Adrenal gland (tissue), 12 donors: ENCODE results near the gene SLC25A1. TPM values are rescaled to one million over a fixed set of nuclear protein-coding genes. Genes with fewer than 3 reads are reported as not detected.
A peak's percentile ranks its signal among the peaks of the same experiment; 100 is the strongest.

ENCODE experiments used
- DNase-seq, 7 donors: peaks; one replicate each; pipeline ENCODE4 v3.0.0-alpha.2; 2019 to 2020
- H3K27ac ChIP-seq, 5 donors: fragments of 200-600 bp; sonication (generic) in 4 of 5; 1 replicate in 3 of 5; 2 replicates in 2 of 5; pipeline versions ENCODE4 v1.5.1 to v1.8.0; 2016 to 2020; ENCODE audit warnings: mild to moderate bottlenecking in 1 of 5
- H3K27me3 ChIP-seq: fragments of 200-600 bp; 2 replicates; pipeline ENCODE4 v1.8.0; 2021
- H3K36me3 ChIP-seq, 2 donors: fragments of 200-600 bp; replicated peaks in 1 of 2; 1 replicate in 1 of 2; 2 replicates in 1 of 2; pipeline versions ENCODE4 v1.5.1 to v1.8.0; 2018 to 2022
- H3K4me1 ChIP-seq, 2 donors: fragments of 200-600 bp; replicated peaks in 1 of 2; 1 replicate in 1 of 2; 2 replicates in 1 of 2; pipeline versions ENCODE4 v1.5.1 to v1.8.0; 2018 to 2021
- H3K4me3 ChIP-seq, 4 donors: fragments of 200-600 bp; sonication (generic) in 3 of 4; one replicate each; pipeline ENCODE4 v1.5.1; 2016 to 2018
- H3K9me3 ChIP-seq, 3 donors: fragments of 200-600 bp; sonication (generic) in 1 of 3; replicated peaks in 1 of 3; 1 replicate in 2 of 3; 2 replicates in 1 of 3; pipeline versions ENCODE4 v1.5.1 to v1.8.0; 2016 to 2021
- CTCF ChIP-seq, 6 experiments: fragments of 450-650 bp in 4 of 6; fragments of 200-600 bp in 2 of 6; sonication (generic) in 1 of 6; IDR thresholded peaks; 1 replicate in 5 of 6; 2 replicates in 1 of 6; pipeline versions ENCODE4 v1.5.1 to v1.8.0; 2016 to 2021; ENCODE audit warnings: antibody characterized with exemption in 6 of 6, mild to moderate bottlenecking in 2 of 6, moderate library complexity in 1 of 6
- POLR2A ChIP-seq, 2 donors: fragments of 450-650 bp; IDR thresholded peaks; one replicate each; pipeline ENCODE4 v1.6.1; 2017; ENCODE audit warnings: antibody characterized with exemption in 2 of 2, mild to moderate bottlenecking in 2 of 2, moderate library complexity in 1 of 2
- WGBS, 4 donors: extraction: QIAGEN DNeasy Blood & Tissue Kit in 2 of 4; methylation state at CpG; one replicate each; pipeline versions ENCODE4 v1.1.5 to v1.1.7; 2013 to 2017; 5-methylcytosine and 5-hydroxymethylcytosine counted together
- intact Hi-C, 2 donors: fragments of 100-400 bp; cut with DNase I; formaldehyde crosslinking; loops; one replicate each; pipeline versions ENCODE4 v1.14.1 to v1.15.0; 2022 to 2023
- polyA plus RNA-seq, 3 donors: library from polyadenylated mRNA; stranded (reverse); fragments of 200-250 nt in 2 of 3; fragments of 350-450 nt in 1 of 3; fragmentation: Illumina TruSeq in 1 of 3; extraction: RNeasy Lipid Tissue Mini Kit (QIAGEN cat#74804) in 1 of 3; gene quantifications; one replicate each; pipeline ENCODE4 v1.2.3, GENCODE V29; 2013 to 2014
- total RNA-seq, 9 donors: library from RNA; depleted of rRNA in 4 of 9; stranded (reverse); fragments of >200 nt in 4 of 9; fragments of 120-200 nt in 1 of 9; fragmentation: NEBNext Ultra II Directional in 1 of 9; extraction: Animal tissue kit (Norgen Biotek cat#: 25700) in 1 of 9; gene quantifications; one replicate each; pipeline versions ENCODE4 v1.1.0 to v1.2.4, GENCODE V29; 2013 to 2023
- donor health status: healthy with polysubstance abuse.
- donor health status: Bipolar disorder and iron deficiency.
- donor health status: DM: yes; HTN: yes; CAD: no.
- donor health status: DM: no; HTN: no; CAD: no.
- donor health status: DM: no; HTN: no; CAD: no.
- donor health status: DM: yes; HTN: yes; CAD: no.

The SLC25A1 gene
- total and polyA plus RNA-seq, 12 donors: 59.2 to 170 (median 123) TPM

- peaks cover 0 to 24% of the 10 kb centered on the region in 2 donors for H3K36me3 ChIP-seq
- 91 to 96% (median 94%) methylated on average over 3 of the region's 3 CpGs for WGBS, 4 donors
- TF ChIP-seq CTCF (IDR thresholded peaks at IDR 0.05): no peak
- TF ChIP-seq POLR2A (IDR thresholded peaks at IDR 0.05): no peak
Observed at GRCh38 chr22:19225560-19225959, 47.0 kb upstream of the SLC25A1 start.

GRCh38 chr22:19224985-19225384, 46.4 kb upstream of the SLC25A1 start:
- H3K27ac ChIP-seq: no peak overlapping the region
- DNase-seq: no peak
- no peaks in the 10 kb centered on the region for H3K9me3 ChIP-seq
- intact Hi-C loops: loop anchor here in 1 of 2 donors (10.0 kb wide), 1 partner anchor 60 kb away; no protein-coding TSS in a partner anchor
- TF ChIP-seq CTCF (IDR thresholded peaks at IDR 0.05): no peak
- TF ChIP-seq POLR2A (IDR thresholded peaks at IDR 0.05): no peak
- H3K36me3 ChIP-seq: peaks cover 0 to 24% of the 10 kb centered on the region in 2 donors
- H3K27me3 ChIP-seq: no peaks in the 10 kb centered on the region
- H3K4me3 ChIP-seq: no peak overlapping the region
- WGBS, 4 donors: 88 to 97% (median 96%) methylated on average over 7 of the region's 7 CpGs
- H3K4me1 ChIP-seq: no peaks in the 10 kb centered on the region

More at GRCh38 chr22:19225560-19225959, 47.0 kb upstream of the SLC25A1 start:
- Histone ChIP-seq H3K27me3 (no peaks in the 10 kb centered on the region), H3K9me3 (no peaks in the 10 kb centered on the region), H3K4me3 (no peak overlapping the region), H3K27ac (no peak overlapping the region), H3K4me1 (no peaks in the 10 kb centered on the region)
- intact Hi-C loops: loop anchor here in 1 of 2 donors (10.0 kb wide), 1 partner anchor 59 kb away; no protein-coding TSS in a partner anchor
- no peak for DNase-seq

- Histone ChIP-seq H3K36me3 (peaks cover 0 to 24% of the 10 kb centered on the region in 2 donors), H3K27me3 (no peaks in the 10 kb centered on the region), H3K4me1 (no peaks in the 10 kb centered on the region), H3K27ac (no peak overlapping the region), H3K4me3 (no peak overlapping the region), H3K9me3 (no peaks in the 10 kb centered on the region)
- TF ChIP-seq POLR2A (IDR thresholded peaks at IDR 0.05) (no peak), CTCF (IDR thresholded peaks at IDR 0.05) (no peak)
- intact Hi-C loops: loop anchor here in 1 of 2 donors (10.0 kb wide), 1 partner anchor 60 kb away; no protein-coding TSS in a partner anchor
- WGBS, 4 donors: 87 to 96% (median 91%) methylated on average over 5 of the region's 5 CpGs
- no peak for DNase-seq
Observed at GRCh38 chr22:19224557-19224956, 46.0 kb upstream of the SLC25A1 start.

- no peaks in the 10 kb centered on the region for H3K27me3 ChIP-seq
- DNase-seq: peak in 1 of 7 donors; percentile 16
- H3K4me3 ChIP-seq: no peak overlapping the region
- no peak for TF ChIP-seq CTCF (IDR thresholded peaks at IDR 0.05)
- no peak for TF ChIP-seq POLR2A (IDR thresholded peaks at IDR 0.05)
- H3K9me3 ChIP-seq: no peaks in the 10 kb centered on the region
- no peaks in the 10 kb centered on the region for H3K4me1 ChIP-seq
- H3K27ac ChIP-seq: no peak overlapping the region
- H3K36me3 ChIP-seq: peaks cover 0 to 24% of the 10 kb centered on the region in 2 donors
- 86 to 96% (median 90%) methylated on average over 6 of the region's 6 CpGs for WGBS, 4 donors
- intact Hi-C loops: loop anchor here in 1 of 2 donors (10.0 kb wide), 1 partner anchor 61 kb away; no protein-coding TSS in a partner anchor
Observed at GRCh38 chr22:19223617-19224016, 45.1 kb upstream of the SLC25A1 start.
